Subcutaneous preadipocyte (primary cell): Measurements from ENCODE around the gene ASRGL1. TPM values are rescaled to one million over a fixed set of nuclear protein-coding genes. Genes with fewer than 3 reads are reported as not detected.

Experiments
- total RNA-seq: library from RNA; depleted of rRNA; stranded (reverse); fragments of >200 nt; gene quantifications from 2 replicates; pipeline ENCODE4 v1.2.3, GENCODE V29; 2012

Gene ASRGL1
- total RNA-seq = not detected in 2 replicates

DNA sequence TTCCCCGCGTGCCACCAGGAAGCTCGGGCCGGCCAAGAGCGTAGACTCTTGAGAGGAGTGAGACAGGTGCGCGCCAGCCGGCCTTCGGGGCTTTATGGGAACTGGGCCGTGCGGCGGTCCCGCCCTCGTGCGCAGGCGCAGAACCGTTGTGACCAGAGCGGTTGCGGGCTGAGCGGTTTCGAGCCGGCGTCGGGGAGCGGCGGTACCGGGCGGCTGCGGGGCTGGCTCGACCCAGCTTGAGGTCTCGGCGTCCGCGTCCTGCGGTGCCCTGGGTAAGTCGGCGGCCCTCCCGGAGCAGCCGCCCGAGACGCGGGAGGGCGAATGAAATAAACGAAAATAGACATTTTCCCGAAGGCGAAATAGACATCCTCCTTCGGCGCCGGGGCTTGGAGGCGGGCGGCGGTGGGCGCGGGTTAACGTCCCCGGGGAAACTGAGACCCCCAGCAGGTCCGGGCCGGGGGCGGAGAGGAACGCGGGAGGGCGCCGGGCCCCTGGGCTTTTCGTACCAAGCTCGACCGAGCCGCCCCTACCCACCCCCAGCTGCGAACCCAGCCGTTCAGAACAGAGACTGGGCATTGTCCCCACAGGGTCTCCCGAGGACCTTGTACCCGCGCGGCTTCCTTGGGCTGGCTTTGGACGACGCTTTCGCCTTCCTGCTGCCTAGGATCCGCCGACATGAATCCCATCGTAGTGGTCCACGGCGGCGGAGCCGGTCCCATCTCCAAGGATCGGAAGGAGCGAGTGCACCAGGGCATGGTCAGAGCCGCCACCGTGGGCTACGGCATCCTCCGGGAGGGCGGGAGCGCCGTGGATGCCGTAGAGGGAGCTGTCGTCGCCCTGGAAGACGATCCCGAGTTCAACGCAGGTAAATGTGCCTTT lies at the start of gene ASRGL1:
Gene ASRGL1 (plus strand): TSS at position 146 of the 879 bp plus-strand sequence. CDS start 530 bp downstream, at position 676.

GRCh38 chr11:62298975-62299374 lies 38.3 kb upstream of the ASRGL1 start, which contains the start of gene SCGB1D4:
Gene SCGB1D4, minus strand, starts transcription at chr11:62299075. Its CDS starts 65 bp downstream, at chr11:62299010.

DNA sequence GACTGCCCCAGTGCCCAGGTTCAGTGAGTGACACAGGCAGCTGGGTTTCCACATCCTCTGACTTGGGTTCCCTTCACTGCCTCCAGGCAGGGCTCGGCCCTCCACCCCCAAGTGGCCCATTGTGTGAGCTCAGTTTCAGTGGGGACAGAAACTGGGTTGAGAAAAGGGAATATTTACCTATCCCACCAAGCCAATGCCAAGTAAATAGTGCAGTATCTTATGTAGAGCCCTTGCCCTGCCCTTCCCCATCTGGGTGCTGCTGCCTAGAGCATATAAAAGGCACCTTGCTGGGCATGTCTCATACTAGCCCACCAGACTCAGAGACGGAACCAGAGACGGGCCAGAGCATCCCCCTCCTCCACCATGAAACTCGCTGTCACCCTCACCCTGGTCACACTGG lies 81.5 kb downstream of the ASRGL1 start, which contains the start of gene SCGB1A1:
Gene SCGB1A1 (plus strand): TSS at position 301 of the 400 bp plus-strand sequence. CDS start 63 bp downstream, at position 364.

Other genes with a start within 250 kb of the ASRGL1 start
- 34.9 and 55.5 TPM in 2 replicates for gene INCENP, start 213.4 kb upstream of the ASRGL1 start, total RNA-seq
- gene SCGB1D1, start 147.2 kb upstream of the ASRGL1 start, total RNA-seq = not detected in 2 replicates
- not detected in 2 replicates for gene SCGB2A1, start 128.8 kb upstream of the ASRGL1 start, total RNA-seq
- not detected in 2 replicates for gene SCGB1D2, start 95.2 kb upstream of the ASRGL1 start, total RNA-seq
- not detected in 2 replicates for gene SCGB2A2, start 67.3 kb upstream of the ASRGL1 start, total RNA-seq
- gene SCGB1D4, start 38.4 kb upstream of the ASRGL1 start, total RNA-seq = not detected in 2 replicates
- gene SCGB1A1, start 81.6 kb downstream of the ASRGL1 start, total RNA-seq = not detected in 2 replicates
- 800 and 1,162 TPM in 2 replicates for gene AHNAK, start 209.4 kb downstream of the ASRGL1 start, total RNA-seq
- 828 and 1,333 TPM in 2 replicates for gene EEF1G, start 236.4 kb downstream of the ASRGL1 start, total RNA-seq